NT2/D1 (cell line): ENCODE results near the gene ZSCAN23.

Experiments used
- DNase-seq: peaks from one replicate; pipeline ENCODE4 v3.0.0-alpha.2; 2011; ENCODE audit warnings: low read depth, low spot score
- H3K27me3 ChIP-seq: 2 replicates; pipeline ENCODE4 v1.6.0; 2011; ENCODE audit warnings: mild to moderate bottlenecking; ENCODE audit not compliant: insufficient read length, insufficient read depth
- H3K36me3 ChIP-seq: 2 replicates; pipeline ENCODE4 v1.6.1; 2011; ENCODE audit warnings: mild to moderate bottlenecking, low read length, mixed read lengths; ENCODE audit not compliant: insufficient read depth, insufficient read length
- H3K4me1 ChIP-seq: 2 replicates; pipeline ENCODE4 v1.5.1; 2011; ENCODE audit not compliant: insufficient read depth, insufficient read length
- H3K4me3 ChIP-seq: 2 replicates; pipeline ENCODE4 v1.5.1; 2011; ENCODE audit warnings: low read depth; ENCODE audit not compliant: insufficient read length
- H3K9ac ChIP-seq: 2 replicates; pipeline ENCODE4 v1.6.0; 2011; ENCODE audit warnings: low read depth; ENCODE audit not compliant: insufficient read length
- H3K9me3 ChIP-seq: 2 replicates; pipeline ENCODE4 v1.5.1; 2011; ENCODE audit warnings: mild to moderate bottlenecking, low read length; ENCODE audit not compliant: insufficient read depth
- SUZ12 ChIP-seq: IDR thresholded peaks from 2 replicates; pipeline ENCODE4 v1.6.1; 2011; ENCODE audit not compliant: insufficient read length, insufficient read depth; ENCODE audit errors: extremely low read depth
- YY1 ChIP-seq: IDR thresholded peaks from 2 replicates; pipeline ENCODE4 v1.6.1; 2011; ENCODE audit not compliant: insufficient read length, insufficient read depth
- ZNF274 ChIP-seq: IDR thresholded peaks from 2 replicates; pipeline ENCODE4 v1.6.1; 2011; ENCODE audit warnings: mild to moderate bottlenecking, low read depth, low read length

Gene ZSCAN23

DNA sequence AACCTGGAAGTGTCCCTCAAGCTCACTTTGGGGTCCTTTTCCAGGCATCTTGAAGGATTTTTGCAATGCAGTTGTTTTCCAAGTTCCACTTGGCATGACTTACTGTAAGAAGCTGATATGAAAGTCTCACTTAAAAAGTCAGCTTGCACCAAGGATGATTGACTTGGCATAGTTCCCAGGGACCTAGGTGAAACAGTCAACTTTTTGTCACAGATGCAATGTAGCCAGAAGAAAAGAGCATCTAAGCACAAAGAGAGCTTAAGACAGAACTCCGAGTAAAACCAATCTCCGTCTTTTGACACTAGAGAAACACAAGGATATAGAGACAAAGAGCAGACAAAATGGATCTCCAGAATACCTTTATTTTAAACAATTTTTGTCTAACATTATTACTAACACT is 41.1 kb downstream of the ZSCAN23 start:
- H3K9me3 ChIP-seq, result no peaks in the 10 kb centered on the region
- no peaks in the 10 kb centered on the region for H3K27me3 ChIP-seq
- DNase-seq, result no peak
- no peak overlapping the region for H3K4me3 ChIP-seq
- H3K36me3 ChIP-seq, result peaks cover 12% of the 10 kb centered on the region
- H3K9ac ChIP-seq, result no peak overlapping the region
- TF ChIP-seq SUZ12 (no peak), ZNF274 (no peak)
- no peaks in the 10 kb centered on the region for H3K4me1 ChIP-seq

DNA sequence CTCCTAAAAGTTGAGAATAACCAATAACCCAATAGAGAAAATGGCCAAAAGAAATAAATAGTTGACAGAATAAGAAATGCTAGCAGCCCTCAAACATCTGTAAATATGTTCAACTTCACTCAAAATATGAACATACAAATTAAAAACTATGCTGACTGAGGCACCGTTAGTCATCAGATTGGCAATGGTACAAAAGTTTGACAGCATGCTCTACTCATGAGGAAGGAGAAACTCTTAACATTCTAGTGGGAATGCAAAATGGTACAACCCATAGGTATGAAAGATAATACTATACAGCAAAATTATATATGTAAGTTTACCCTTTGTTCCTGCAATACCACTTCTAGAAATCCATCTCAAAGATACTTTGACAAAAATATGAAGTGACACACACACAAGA is 42.1 kb downstream of the ZSCAN23 start:
- TF ChIP-seq SUZ12 (no peak), YY1 (no peak), ZNF274 (no peak)
- no peak for DNase-seq
- H3K9me3 ChIP-seq, result no peaks in the 10 kb centered on the region
- H3K36me3 ChIP-seq, result peaks cover 22% of the 10 kb centered on the region
- H3K27me3 ChIP-seq, result no peaks in the 10 kb centered on the region
- H3K9ac ChIP-seq, result no peak overlapping the region
- no peak overlapping the region for H3K4me3 ChIP-seq
- H3K4me1 ChIP-seq, result no peaks in the 10 kb centered on the region

DNA sequence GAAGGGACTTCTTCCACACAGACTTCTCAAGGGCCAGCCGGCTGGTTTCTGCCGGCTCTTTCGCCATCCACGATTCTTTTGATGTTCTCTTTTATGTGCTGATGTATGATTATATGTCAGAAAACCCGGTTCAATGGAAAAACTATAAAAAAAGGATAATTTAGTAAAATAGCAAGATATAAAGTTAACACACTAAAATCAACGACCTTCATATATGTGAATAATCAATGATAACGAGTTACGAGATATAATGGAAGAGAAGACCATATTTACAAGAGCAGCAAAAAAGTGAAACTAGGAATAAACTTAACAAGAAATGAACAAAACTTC is 43.2 kb downstream of the ZSCAN23 start:
- Histone ChIP-seq H3K4me1 (no peaks in the 10 kb centered on the region), H3K27me3 (no peaks in the 10 kb centered on the region), H3K36me3 (peaks cover 32% of the 10 kb centered on the region), H3K9me3 (no peaks in the 10 kb centered on the region), H3K4me3 (peak overlapping the region; percentile 88), H3K9ac (peak overlapping the region; percentile 73)
- DNase-seq, result no peak
- TF ChIP-seq YY1 (no peak), SUZ12 (no peak), ZNF274 (no peak)

DNA sequence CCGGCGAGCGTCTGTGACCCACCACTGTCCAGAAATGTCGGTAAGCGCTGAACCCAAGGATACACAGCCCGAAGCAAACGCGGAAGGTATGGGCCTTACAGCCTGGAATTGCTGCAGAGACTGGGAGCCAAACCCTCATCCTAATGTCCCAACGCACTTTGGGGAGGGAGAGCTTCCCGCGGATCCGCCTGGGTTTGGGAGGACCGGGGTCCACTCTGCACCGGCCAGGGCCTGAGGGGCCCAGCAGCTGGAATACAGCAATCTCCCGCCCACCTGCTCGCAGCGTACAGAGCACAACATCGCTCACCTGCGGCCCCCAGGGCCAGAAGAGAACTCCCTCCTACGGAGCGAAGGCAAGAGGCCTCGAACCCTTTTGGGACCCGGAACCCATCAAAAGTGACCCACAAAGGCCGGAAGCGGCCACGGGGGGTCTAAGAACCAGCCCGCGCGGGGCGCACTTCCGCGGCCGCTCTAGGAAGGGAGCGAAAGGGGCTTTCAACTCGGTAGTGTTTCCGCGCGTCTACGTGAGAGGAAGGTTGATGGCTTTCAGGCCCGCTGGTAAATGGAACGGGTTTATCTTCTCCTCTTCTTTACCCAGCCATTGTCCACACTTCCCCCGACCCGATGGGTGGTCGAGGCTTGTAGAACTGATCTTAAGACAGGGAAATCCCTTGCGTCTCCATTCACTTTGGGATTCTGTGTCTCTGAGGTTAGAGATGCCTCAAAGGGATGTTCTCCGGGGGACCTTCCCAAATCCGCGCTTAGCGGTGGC is 43.8 kb downstream of the ZSCAN23 start, which contains the start of gene ZSCAN12:
ZSCAN12 (minus strand) TSS at position 398 of the 772 bp plus-strand sequence. CDS start 1,342 bp downstream, outside the sequence.
- DNase-seq, result peak; percentile 54
- peaks cover 35% of the 10 kb centered on the region for H3K36me3 ChIP-seq
- peak within 1 kb of the TSS; percentile 88 for H3K4me3 ChIP-seq
- TF ChIP-seq SUZ12 (no peak), ZNF274 (no peak), YY1 (no peak)
- H3K27me3 ChIP-seq, result no peaks in the 10 kb centered on the region
- H3K4me1 ChIP-seq, result no peaks in the 10 kb centered on the region
- H3K9ac ChIP-seq, result peak within 1 kb of the TSS; percentile 93
- H3K9me3 ChIP-seq, result no peaks in the 10 kb centered on the region

DNA sequence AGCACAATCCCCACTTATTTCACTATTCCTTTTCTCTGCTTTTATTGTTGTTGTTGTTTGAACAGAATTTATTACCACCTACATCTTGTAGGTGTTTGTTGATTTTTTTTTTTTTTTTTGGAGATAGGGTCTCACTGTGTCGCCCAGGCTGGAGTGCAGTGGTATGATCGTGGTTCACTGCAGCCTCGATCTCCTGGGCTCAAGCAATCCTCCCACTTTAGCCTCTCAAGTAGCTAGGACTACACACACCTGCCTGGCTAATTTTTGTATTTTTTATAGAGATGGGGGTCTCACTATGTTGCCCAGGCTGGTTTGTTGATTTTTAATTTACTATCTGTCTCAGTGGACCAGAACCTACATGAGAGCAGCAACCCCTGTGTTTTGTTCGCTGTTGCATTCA is 47.4 kb downstream of the ZSCAN23 start:
- Histone ChIP-seq H3K4me3 (no peak overlapping the region), H3K9ac (no peak overlapping the region), H3K9me3 (peaks cover 7% of the 10 kb centered on the region; the same call in 1 of the 2 replicates), H3K27me3 (no peaks in the 10 kb centered on the region), H3K36me3 (peaks cover 64% of the 10 kb centered on the region), H3K4me1 (no peaks in the 10 kb centered on the region)
- no peak for TF ChIP-seq SUZ12
- TF ChIP-seq YY1, result no peak
- no peak for TF ChIP-seq ZNF274
- no peak for DNase-seq

DNA sequence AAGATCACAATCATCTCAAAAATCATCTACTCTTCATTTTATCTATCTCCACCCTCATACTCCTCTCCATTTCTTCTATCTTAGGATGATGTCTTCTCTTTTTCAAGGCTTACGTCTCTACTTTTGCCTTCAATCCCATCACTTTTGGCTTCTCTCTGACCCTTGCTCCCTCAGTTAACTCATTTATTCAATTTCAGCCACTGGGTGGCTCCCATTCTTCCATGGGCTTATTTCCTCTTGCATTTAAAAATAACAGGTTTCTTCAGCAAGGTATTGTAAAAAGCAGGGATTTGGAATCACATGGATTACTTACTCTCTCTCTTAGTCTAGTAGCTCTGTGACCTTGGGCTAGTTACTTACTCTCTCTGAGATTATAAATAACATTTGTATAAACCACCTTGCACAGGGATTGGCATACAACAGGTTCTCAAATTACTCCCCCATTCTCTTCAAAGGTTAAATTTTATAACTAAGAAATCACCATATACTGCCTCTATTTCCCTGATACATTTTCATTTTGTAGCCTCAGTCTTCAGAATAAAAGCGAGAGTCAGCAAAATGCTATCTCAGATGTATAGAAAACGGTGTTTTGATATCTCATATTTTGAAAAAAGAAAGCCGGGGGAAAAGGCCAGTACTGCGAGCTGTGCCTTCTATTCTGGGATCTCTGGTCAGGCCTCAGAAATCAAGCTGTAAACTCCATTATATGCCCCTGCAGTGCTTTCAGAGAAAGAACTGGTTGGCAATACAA is 49.2 kb downstream of the ZSCAN23 start:
- no peak overlapping the region for H3K9ac ChIP-seq
- peaks cover 8% of the 10 kb centered on the region; the same call in 1 of the 2 replicates for H3K9me3 ChIP-seq
- H3K27me3 ChIP-seq, result no peaks in the 10 kb centered on the region
- peaks cover 82% of the 10 kb centered on the region for H3K36me3 ChIP-seq
- no peak for TF ChIP-seq SUZ12
- no peak for TF ChIP-seq YY1
- no peak for TF ChIP-seq ZNF274
- no peak for DNase-seq
- H3K4me1 ChIP-seq, result no peaks in the 10 kb centered on the region
- H3K4me3 ChIP-seq, result no peak overlapping the region

DNA sequence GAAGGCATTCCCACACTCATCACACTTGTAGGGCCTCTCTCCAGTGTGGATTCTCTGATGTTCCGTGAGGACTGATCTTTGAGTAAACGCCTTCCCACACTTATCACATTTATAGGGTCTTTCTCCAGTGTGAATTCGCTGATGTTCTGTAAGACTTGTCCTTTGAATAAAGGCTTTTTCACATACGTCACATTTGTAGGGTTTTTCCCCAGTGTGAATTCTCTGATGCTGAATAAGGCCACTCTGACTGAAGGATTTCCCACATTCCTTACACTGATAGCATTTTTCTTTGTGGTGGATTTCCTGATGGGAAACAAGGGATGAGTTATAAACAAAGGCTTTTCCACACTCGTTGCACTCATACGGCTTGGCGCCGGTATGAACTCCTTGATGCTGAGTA is 52.6 kb downstream of the ZSCAN23 start:
- no peak overlapping the region for H3K9ac ChIP-seq
- H3K9me3 ChIP-seq, result peaks cover 8% of the 10 kb centered on the region; the same call in 1 of the 2 replicates
- no peaks in the 10 kb centered on the region for H3K27me3 ChIP-seq
- TF ChIP-seq YY1, result no peak
- TF ChIP-seq ZNF274, result no peak
- no peak for TF ChIP-seq SUZ12
- H3K4me3 ChIP-seq, result no peak overlapping the region
- no peak for DNase-seq
- H3K36me3 ChIP-seq, result peaks cover 78% of the 10 kb centered on the region
- H3K4me1 ChIP-seq, result no peaks in the 10 kb centered on the region
